AG04449 (cell line): ENCODE results near the gene PPP1R13B.

Experiments used
- CTCF ChIA-PET: fragments of 350-600 bp; formaldehyde crosslinking; extraction: SDS; loops from one replicate; lab custom pipeline; 2021; ENCODE audit warnings: antibody characterized with exemption; lab: Yijun Ruan, JAX
- POLR2A ChIA-PET: fragments of 400-600, 350-600 bp; formaldehyde crosslinking; extraction: SDS; loops from one replicate; lab custom pipeline; 2020; ENCODE audit warnings: antibody characterized with exemption, inconsistent platforms; lab: Yijun Ruan, JAX
- DNase-seq: peaks from one replicate; pipeline ENCODE4 v3.0.0-alpha.2; 2010; ENCODE audit warnings: low read depth, low spot score
- H3K4me3 ChIP-seq: 2 replicates; pipeline ENCODE4 v1.5.1; 2011; ENCODE audit warnings: low read depth, mild to moderate bottlenecking, control low read depth, low read length
- TF ChIP-seq, protein P1 (sequence below): IDR thresholded peaks from one replicate; pipeline ENCODE4 v1.5.1; 2011; ENCODE audit warnings: mild to moderate bottlenecking, moderate library complexity, low read length, control low read depth, inconsistent platforms; ENCODE audit not compliant: insufficient read depth; ENCODE audit errors: missing control alignments

The PPP1R13B gene

DNA sequence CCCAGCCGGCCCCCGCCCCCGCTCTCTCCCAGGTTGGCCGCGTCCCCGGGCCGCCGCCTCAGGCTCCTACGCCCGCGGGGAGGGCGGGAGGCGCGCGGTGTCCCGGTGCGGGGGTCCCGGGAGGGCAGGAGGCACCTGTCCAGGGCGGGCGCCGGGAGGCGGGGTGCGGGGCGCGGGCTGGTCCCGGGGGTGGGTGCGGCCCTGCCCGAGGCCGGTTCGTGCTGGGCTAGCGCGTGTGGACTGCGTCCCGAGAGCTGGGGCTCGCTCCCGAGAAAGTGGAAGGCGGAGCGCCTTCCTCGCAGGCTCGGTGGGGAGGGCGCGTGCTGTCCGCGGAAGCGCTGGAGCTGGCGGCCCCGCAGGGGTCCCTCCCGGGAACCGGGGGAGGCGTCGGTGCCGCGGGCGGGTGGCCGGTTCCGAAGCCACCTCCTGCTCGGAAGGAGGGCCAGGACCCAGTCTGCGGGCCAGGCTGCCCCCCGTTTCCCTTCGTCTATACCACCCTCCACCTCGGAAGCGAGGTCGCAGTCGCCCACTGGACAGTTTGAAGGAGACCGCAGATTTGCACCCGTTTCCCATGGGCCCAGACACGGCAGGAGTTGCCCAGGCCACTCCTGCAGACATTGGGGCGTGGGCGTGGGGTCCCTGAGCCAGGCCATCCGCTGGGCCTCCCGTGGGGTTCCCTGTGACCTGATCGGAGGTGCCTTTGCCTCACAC is 131.1 kb downstream of the PPP1R13B start:
- CTCF ChIA-PET = no interaction called here

DNA sequence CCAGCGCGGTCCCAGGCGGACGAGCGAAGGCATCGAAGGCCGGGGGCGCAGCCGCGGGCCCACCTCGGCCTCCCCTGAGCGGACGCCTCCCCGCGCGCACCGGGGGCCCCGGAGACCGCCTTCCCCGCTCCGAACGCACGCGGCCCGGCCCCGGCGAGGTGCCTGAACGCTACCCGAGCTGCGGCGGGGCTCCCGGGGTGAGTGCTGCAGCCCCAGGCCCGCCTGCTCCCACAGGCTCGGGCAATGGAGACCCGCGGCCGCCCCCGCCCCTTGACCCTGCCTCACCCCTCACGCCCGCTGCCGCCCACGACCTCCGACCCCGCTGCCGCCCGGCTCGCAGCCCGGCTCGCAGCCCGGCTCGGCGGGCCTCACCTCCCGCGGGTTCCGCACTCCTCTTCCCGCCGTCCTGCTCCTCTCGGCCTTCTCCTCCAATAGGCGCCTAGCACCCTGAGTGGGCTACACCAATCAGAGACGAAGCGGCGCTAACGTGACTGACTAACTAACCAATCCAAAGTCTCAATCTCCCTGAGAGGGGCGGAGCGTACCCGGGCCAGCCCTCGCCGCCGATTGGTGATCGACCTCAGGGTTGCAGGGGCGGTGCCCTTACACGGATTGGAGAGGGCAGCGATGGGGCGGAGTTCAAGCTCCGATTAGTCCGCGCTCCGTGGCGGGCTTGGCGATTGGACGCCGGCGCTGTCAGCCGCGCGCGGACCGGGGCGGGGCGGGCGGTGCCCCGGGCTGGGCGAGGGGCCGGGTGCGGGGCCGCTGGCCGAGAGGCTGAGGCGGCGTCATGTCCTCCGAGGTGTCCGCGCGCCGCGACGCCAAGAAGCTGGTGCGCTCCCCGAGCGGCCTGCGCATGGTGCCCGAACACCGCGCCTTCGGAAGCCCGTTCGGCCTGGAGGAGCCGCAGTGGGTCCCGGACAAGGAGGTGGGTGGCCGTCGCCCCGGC is 132.0 kb downstream of the PPP1R13B start, which contains the start of the genes XRCC3 and ZFYVE21:
Gene XRCC3 (minus strand): TSS at position 400 of the 949 bp plus-strand sequence. CDS start 4,364 bp downstream, outside the sequence.
Gene ZFYVE21 (plus strand): TSS at position 759 of the 949 bp plus-strand sequence. CDS start 32 bp downstream, at position 791.
- TF ChIP-seq, protein P1, sequence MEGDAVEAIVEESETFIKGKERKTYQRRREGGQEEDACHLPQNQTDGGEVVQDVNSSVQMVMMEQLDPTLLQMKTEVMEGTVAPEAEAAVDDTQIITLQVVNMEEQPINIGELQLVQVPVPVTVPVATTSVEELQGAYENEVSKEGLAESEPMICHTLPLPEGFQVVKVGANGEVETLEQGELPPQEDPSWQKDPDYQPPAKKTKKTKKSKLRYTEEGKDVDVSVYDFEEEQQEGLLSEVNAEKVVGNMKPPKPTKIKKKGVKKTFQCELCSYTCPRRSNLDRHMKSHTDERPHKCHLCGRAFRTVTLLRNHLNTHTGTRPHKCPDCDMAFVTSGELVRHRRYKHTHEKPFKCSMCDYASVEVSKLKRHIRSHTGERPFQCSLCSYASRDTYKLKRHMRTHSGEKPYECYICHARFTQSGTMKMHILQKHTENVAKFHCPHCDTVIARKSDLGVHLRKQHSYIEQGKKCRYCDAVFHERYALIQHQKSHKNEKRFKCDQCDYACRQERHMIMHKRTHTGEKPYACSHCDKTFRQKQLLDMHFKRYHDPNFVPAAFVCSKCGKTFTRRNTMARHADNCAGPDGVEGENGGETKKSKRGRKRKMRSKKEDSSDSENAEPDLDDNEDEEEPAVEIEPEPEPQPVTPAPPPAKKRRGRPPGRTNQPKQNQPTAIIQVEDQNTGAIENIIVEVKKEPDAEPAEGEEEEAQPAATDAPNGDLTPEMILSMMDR = no peak
- CTCF ChIA-PET = no interaction called here
- POLR2A ChIA-PET = interaction anchor here (0.6 to 1.4 kb wide), 6 partner anchors 9 to 370 kb away, joined by 3 to 5 read pairs (median 3); no protein-coding TSS in a partner anchor

More for the DNA sequence above, 131.1 kb downstream of the PPP1R13B start:
- TF ChIP-seq, protein P1 = no peak
- POLR2A ChIA-PET = interaction anchor here (0.6 to 1.4 kb wide), 4 partner anchors 10 to 371 kb away, joined by 3 to 5 read pairs (median 3); no protein-coding TSS in a partner anchor
- DNase-seq = no peak
- H3K4me3 ChIP-seq = peak overlapping the region; percentile 64

DNA sequence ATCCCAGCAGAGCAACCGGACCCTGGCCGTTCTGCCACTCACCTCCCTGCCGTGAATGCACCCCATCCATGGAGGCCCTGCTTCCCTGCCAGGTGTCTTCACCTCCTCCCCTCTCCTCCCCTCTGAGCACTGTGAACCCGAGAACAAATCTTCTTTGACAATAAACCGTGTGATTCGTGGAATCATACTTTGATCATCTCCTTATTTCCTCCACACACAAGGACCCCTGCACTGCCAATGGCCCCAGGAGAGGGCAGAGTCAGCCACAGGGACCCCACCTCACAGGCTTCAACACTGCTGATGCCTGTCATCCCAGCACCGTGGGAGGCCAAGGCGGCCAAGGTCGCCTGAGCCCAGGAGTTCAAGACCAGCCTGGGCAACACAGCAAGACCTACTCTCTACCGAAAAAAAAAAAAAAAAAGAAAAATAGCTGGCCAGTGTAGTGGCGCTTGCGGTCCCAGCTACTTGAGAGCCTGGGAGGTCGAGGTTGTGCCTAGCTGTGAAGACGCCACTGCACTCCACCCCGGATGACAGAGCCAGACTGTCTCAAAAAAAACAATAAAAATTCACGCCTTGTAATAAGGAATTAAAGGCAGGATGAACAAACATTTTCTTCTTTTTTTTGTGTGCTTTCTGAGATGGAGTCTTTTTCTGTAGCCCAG is 133.2 kb downstream of the PPP1R13B start:
- TF ChIP-seq, protein P1 = no peak
- DNase-seq = no peak
- POLR2A ChIA-PET = interaction anchor here (0.6 to 0.7 kb wide), 2 partner anchors 10 to 11 kb away, joined by 3 read pairs; no protein-coding TSS in a partner anchor
- CTCF ChIA-PET = no interaction called here
- H3K4me3 ChIP-seq = peak overlapping the region; percentile 64

More for the DNA sequence above, 132.0 kb downstream of the PPP1R13B start, which contains the start of the genes XRCC3 and ZFYVE21:
- peak within 1 kb of the TSS; percentile 64 for H3K4me3 ChIP-seq
- DNase-seq = peak; percentile 91

DNA sequence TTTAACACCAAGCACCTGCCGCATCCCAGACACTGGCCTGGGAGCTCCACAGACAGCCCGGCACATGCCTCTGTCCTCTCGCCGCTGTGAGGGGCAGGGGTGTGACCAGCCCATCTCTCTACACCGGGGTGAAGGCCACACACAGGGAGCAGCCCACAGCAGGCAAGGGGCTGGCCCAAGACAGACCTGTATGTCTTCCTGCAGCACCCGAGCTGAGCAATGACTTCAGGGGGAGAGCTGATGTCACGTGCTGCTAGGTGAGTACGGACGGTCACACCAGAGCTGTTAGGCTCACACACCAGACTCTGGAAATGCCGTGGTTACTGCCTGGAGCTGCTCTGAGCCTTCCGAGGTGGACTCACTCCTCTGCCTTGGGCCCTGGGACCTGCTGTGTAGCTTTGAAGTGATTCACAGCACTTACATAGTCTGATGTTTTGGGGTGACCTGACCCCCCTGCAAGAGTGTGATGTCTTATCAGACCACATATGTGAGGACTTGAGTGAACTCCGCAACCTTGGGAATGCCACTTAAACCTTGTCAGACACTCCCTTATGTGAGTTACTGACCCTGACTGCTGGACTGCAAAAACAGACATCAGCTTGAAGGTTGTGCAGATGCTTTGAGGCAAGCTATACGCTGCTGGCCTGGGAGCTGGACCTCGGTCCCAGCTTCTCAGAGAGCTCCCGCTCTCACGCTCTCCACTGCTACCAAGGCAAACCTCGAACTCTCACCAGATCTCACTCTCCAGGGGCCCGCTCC is 133.9 kb downstream of the PPP1R13B start:
- TF ChIP-seq, protein P1 = no peak
- no peak for DNase-seq
- ChIA-PET POLR2A (no interaction called here), CTCF (no interaction called here)
- no peak overlapping the region for H3K4me3 ChIP-seq

DNA sequence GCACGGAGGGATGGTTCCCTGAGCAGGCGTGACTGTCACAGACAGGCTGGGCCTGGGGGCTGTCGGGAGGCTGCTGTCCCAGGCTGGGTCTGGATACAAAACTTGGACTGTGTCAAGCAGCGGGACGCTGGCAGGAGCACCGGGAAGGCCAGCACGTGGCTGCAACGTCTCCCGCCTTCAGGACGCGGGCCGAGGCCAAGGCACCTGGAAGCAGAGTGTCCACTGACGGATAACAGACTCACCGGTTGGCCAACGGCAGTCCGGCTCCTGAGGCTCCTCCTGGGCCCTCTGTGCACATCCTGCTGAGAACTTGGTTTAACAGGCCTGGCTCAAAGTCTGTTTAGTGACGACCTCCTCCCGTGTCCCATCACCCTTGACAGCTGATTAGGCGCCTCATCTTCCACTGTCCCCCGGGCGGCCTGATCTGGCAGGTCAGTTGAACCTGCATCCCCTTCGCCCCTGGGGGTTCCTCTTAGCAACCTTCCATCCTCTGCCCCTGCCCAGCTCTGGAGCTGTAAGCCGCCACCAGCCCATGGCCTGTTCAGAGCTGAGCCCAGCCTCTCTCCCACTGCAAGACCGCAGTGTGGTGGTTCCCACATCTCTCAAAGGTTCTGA is 134.6 kb downstream of the PPP1R13B start:
- no peak for DNase-seq
- no peak overlapping the region for H3K4me3 ChIP-seq
- ChIA-PET POLR2A (no interaction called here), CTCF (no interaction called here)
- TF ChIP-seq, protein P1 = no peak
